ENCODE data around the gene NRL. TPM values are rescaled to one million over a fixed set of nuclear protein-coding genes. Genes with fewer than 3 reads are reported as not detected.
A peak's percentile ranks its signal among the peaks of the same experiment; 100 is the strongest.
"Not testable (repeated sequence)": the region's sequence is repeated elsewhere in the genome, so short reads cannot be mapped to it uniquely, and the experiment has no call there.

The NRL gene
- total RNA-seq, 1 donor from 2014 or later, result 1.9 TPM

DNA sequence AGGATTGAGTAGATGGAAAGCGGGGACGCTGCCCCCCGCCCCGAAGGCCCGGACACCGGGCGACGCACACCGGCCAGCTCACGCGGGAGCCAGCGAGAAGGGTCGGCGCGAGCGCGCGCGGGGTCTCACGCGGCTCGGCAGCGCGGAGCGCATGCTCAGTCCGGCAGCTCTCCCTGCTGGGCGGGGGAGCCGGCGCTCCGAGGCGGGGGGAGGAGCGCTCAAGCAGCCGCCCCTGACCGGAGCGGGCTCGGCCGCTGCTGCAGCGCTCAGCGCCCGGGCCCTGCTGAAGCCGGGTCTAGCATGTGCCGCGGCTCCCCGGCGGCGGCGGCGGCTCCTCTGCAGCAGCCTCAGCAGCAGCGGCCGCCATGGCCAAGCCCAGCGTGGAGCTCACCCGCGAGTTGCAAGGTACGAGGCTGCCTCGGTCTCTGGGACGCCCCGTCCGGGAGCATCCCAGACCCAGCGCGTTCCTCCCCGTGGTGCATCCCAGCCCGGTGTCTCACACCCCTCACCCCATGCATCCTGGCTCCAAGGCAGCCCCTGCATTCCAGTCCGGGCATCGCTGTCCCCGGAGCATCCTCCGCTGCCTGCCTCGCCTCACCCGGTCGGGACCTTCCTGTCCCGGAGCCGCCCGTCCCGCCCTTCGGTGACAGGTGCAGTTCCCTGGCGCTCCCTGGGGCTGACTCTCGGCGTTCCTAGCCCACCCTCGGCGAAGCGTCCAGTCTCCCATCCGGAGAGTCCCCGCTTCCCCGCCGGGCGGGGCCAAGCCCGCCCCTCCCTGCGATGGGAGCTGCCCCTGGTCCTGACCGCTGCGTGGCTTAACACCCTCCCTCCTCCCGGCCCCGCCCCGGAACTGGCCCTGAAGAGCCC is 62.7 kb downstream of the NRL start, which contains the start of gene CARMIL3:
Gene CARMIL3 (plus strand): TSS at position 221 of the 867 bp plus-strand sequence. CDS start 145 bp downstream, at position 366.
- peaks cover 10% of the 10 kb centered on the region for H3K4me1 Mint-ChIP-seq (ENCODE audit: unreplicated experiment)
- TF ChIP-seq, protein P1, sequence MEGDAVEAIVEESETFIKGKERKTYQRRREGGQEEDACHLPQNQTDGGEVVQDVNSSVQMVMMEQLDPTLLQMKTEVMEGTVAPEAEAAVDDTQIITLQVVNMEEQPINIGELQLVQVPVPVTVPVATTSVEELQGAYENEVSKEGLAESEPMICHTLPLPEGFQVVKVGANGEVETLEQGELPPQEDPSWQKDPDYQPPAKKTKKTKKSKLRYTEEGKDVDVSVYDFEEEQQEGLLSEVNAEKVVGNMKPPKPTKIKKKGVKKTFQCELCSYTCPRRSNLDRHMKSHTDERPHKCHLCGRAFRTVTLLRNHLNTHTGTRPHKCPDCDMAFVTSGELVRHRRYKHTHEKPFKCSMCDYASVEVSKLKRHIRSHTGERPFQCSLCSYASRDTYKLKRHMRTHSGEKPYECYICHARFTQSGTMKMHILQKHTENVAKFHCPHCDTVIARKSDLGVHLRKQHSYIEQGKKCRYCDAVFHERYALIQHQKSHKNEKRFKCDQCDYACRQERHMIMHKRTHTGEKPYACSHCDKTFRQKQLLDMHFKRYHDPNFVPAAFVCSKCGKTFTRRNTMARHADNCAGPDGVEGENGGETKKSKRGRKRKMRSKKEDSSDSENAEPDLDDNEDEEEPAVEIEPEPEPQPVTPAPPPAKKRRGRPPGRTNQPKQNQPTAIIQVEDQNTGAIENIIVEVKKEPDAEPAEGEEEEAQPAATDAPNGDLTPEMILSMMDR (IDR thresholded peaks at IDR 0.05), result no peak
- H3K36me3 Mint-ChIP-seq (ENCODE audit: unreplicated experiment), result no peaks in the 10 kb centered on the region
- peak within 1 kb of the TSS; percentile 27 for H3K27ac Mint-ChIP-seq (ENCODE audit: unreplicated experiment)
- H3K4me3 Mint-ChIP-seq (ENCODE audit: unreplicated experiment), result peak within 1 kb of the TSS; percentile 73
- no peak for DNase-seq (ENCODE audit: extremely low spot score, unreplicated experiment)
- no peaks in the 10 kb centered on the region for H3K9me3 Mint-ChIP-seq (ENCODE audit: unreplicated experiment)
- peaks cover 51% of the 10 kb centered on the region for H3K27me3 Mint-ChIP-seq (ENCODE audit: unreplicated experiment)

DNA sequence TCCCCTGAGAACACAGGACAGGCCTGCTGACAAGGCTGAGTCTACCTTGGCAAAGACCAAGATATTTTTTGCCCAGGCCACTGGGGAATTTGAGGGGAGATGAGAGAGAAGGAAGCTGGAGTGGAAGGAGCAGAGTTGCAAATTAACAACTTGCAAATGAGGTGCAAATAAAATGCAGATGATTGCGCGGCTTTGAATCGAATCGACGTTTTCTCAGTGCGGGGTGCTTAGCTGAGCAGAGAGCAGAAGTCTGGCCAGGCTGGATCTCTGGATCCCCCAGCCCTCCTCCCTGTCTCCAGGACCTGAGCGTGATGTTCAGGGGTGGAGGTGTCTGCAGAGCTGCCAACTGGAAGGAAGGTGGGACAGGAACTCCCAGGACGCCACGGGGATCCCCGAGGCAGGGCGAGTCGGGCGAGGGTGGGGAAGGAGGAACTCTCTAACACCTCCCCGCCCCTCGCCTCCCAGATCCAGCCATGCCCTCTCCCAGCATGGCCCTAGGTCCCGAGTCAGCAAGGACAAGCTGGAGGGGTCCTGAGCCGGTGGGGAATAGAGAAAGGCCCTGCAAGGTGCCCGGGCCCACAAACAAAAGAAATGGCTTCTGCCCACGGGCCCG is 63.5 kb downstream of the NRL start:
- no peak for DNase-seq (ENCODE audit: extremely low spot score, unreplicated experiment)
- Mint-ChIP-seq H3K27ac (ENCODE audit: unreplicated experiment) (peak overlapping the region; percentile 27), H3K27me3 (ENCODE audit: unreplicated experiment) (peaks cover 55% of the 10 kb centered on the region)

DNA sequence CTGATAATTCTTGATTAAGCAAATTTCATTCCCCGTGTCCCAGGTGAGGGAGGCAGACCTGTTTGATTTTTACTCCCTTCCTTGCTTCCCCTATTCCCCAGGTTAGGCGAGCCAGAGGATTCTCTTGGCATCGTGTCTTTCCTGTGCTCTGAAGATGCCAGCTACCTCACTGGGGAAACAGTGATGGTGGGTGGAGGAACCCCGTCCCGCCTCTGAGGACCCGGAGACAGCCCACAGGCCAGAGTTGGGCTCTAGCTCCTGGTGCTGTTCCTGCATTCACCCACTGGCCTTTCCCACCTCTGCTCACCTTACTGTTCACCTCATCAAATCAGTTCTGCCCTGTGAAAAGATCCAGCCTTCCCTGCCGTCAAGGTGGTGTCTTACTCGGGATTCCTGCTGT is 64.0 kb downstream of the NRL start:
- peaks cover 59% of the 10 kb centered on the region for H3K27me3 Mint-ChIP-seq (ENCODE audit: unreplicated experiment)

More for the DNA sequence above, 63.5 kb downstream of the NRL start:
- no peaks in the 10 kb centered on the region for H3K36me3 Mint-ChIP-seq (ENCODE audit: unreplicated experiment)
- H3K4me1 Mint-ChIP-seq (ENCODE audit: unreplicated experiment), result peaks cover 10% of the 10 kb centered on the region
- H3K4me3 Mint-ChIP-seq (ENCODE audit: unreplicated experiment), result peak overlapping the region; percentile 73
- TF ChIP-seq, protein P1 (IDR thresholded peaks at IDR 0.05), result no peak
- no peaks in the 10 kb centered on the region for H3K9me3 Mint-ChIP-seq (ENCODE audit: unreplicated experiment)

DNA sequence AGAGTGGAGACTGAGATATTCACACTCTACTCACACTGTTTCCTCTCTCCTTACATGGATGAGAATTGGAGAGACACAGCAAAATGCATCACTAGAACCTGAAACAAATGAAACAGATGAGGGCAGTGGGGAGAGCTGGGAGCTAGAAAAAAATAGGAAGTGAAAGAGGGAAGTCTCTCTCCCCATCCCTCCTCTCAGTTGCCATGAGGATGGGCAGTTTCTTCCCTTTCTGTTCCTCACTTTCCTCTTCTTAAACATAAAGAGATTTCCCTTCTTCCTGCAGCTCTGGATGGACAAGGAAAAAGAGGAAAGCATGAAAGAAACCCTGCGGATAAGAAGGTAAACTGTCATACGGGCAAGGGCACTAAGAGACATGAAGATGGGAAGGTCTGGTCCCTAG is 65.7 kb downstream of the NRL start:
- not testable (repeated sequence) for H3K9me3 Mint-ChIP-seq (ENCODE audit: unreplicated experiment); H3K4me3 Mint-ChIP-seq (ENCODE audit: unreplicated experiment); DNase-seq (ENCODE audit: extremely low spot score, unreplicated experiment); H3K4me1 Mint-ChIP-seq (ENCODE audit: unreplicated experiment); H3K36me3 Mint-ChIP-seq (ENCODE audit: unreplicated experiment); H3K27ac Mint-ChIP-seq (ENCODE audit: unreplicated experiment)
- peaks cover 56% of the 10 kb centered on the region for H3K27me3 Mint-ChIP-seq (ENCODE audit: unreplicated experiment)

More for the DNA sequence above, 64.0 kb downstream of the NRL start:
- H3K4me1 Mint-ChIP-seq (ENCODE audit: unreplicated experiment); DNase-seq (ENCODE audit: extremely low spot score, unreplicated experiment); H3K36me3 Mint-ChIP-seq (ENCODE audit: unreplicated experiment); H3K9me3 Mint-ChIP-seq (ENCODE audit: unreplicated experiment): not testable (repeated sequence)
- Mint-ChIP-seq H3K4me3 (ENCODE audit: unreplicated experiment) (peak overlapping the region; percentile 73), H3K27ac (ENCODE audit: unreplicated experiment) (peak overlapping the region; percentile 27)

DNA sequence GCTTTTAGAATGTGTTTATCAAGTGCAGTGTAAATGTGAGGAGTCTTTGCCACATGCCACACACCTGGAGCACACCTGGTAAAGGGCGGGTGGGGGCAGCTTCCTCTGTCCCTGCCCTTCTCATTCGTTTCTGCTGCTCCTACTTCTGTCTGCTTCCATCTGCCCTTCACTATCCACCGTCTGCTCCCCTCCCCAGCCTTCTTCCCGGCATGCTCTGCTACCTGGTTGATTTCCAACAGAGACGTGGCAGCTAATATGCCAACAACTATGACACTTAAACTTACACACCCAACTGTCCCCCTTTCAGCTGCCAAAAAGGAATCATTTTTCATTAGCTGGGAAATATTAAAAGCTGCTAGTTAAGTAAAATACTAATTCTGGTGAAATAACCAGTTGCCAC is 72.0 kb downstream of the NRL start:
- Mint-ChIP-seq H3K4me1 (ENCODE audit: unreplicated experiment) (no peaks in the 10 kb centered on the region), H3K9me3 (ENCODE audit: unreplicated experiment) (no peaks in the 10 kb centered on the region), H3K4me3 (ENCODE audit: unreplicated experiment) (no peak overlapping the region), H3K27ac (ENCODE audit: unreplicated experiment) (no peak overlapping the region), H3K36me3 (ENCODE audit: unreplicated experiment) (no peaks in the 10 kb centered on the region), H3K27me3 (ENCODE audit: unreplicated experiment) (peaks cover 22% of the 10 kb centered on the region)
- TF ChIP-seq, protein P1 (IDR thresholded peaks at IDR 0.05), result no peak
- no peak for DNase-seq (ENCODE audit: extremely low spot score, unreplicated experiment)

DNA sequence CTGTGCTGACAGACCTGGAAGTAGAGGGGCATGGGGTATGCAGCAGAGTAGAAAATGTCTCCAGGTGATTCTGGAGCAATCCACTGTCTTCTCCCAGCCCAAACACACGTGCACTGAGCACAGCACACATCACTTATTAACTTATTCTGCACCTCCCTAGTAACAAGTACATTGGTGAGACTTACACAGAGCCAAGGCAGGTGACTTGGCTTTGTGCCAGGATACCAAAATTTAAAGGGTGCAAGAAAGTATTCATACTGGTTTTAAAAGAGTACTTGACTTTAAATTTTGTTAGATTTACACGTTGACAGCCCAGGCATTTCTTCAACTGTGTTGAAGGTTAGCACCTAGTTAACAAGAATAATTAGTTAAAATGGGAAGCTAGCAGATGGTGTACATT is 74.1 kb downstream of the NRL start:
- no peak for DNase-seq (ENCODE audit: extremely low spot score, unreplicated experiment)
- H3K27me3 Mint-ChIP-seq (ENCODE audit: unreplicated experiment), result peaks cover 13% of the 10 kb centered on the region
- H3K9me3 Mint-ChIP-seq (ENCODE audit: unreplicated experiment), result no peaks in the 10 kb centered on the region
- peaks cover 8% of the 10 kb centered on the region for H3K4me1 Mint-ChIP-seq (ENCODE audit: unreplicated experiment)
- no peaks in the 10 kb centered on the region for H3K36me3 Mint-ChIP-seq (ENCODE audit: unreplicated experiment)
- no peak overlapping the region for H3K4me3 Mint-ChIP-seq (ENCODE audit: unreplicated experiment)
- H3K27ac Mint-ChIP-seq (ENCODE audit: unreplicated experiment), result no peak overlapping the region
- TF ChIP-seq, protein P1 (IDR thresholded peaks at IDR 0.05), result no peak

Data from osteocyte (in vitro differentiated cells).